ENCODE measurements around the gene SCNN1A.
A peak's percentile ranks its signal among the peaks of the same experiment; 100 is the strongest.

The SCNN1A gene

GRCh38 chr12:6393109-6393508 is 17.7 kb upstream of the SCNN1A start:
- no peak for TF ChIP-seq CTCF (conservative IDR thresholded peaks at IDR 0.05; ENCODE audit: low read length)
- DNase-seq (ENCODE audit: low read depth), result no peak
- no peak overlapping the region for H3K4me3 ChIP-seq (ENCODE audit: low read length)

GRCh38 chr12:6392504-6392903 is 17.1 kb upstream of the SCNN1A start:
- no peak for TF ChIP-seq CTCF (conservative IDR thresholded peaks at IDR 0.05; ENCODE audit: low read length)
- DNase-seq (ENCODE audit: low read depth), result no peak
- no peak overlapping the region for H3K4me3 ChIP-seq (ENCODE audit: low read length)

GRCh38 chr12:6391013-6391412 is 15.7 kb upstream of the SCNN1A start:
- no peak overlapping the region for H3K4me3 ChIP-seq (ENCODE audit: low read length)
- DNase-seq (ENCODE audit: low read depth), result no peak
- TF ChIP-seq CTCF (conservative IDR thresholded peaks at IDR 0.05; ENCODE audit: low read length), result no peak

GRCh38 chr12:6390084-6390799 is 14.9 kb upstream of the SCNN1A start:
- DNase-seq (ENCODE audit: low read depth), result no peak

GRCh38 chr12:6387541-6387940 is 12.2 kb upstream of the SCNN1A start:
- no peak for DNase-seq (ENCODE audit: low read depth)
- no peak overlapping the region for H3K4me3 ChIP-seq (ENCODE audit: low read length)

More at GRCh38 chr12:6390084-6390799, 14.9 kb upstream of the SCNN1A start:
- TF ChIP-seq CTCF (conservative IDR thresholded peaks at IDR 0.05; ENCODE audit: low read length), result no peak
- no peak overlapping the region for H3K4me3 ChIP-seq (ENCODE audit: low read length)

GRCh38 chr12:6386491-6386890 is 11.1 kb upstream of the SCNN1A start:
- no peak for TF ChIP-seq CTCF (conservative IDR thresholded peaks at IDR 0.05; ENCODE audit: low read length)
- no peak overlapping the region for H3K4me3 ChIP-seq (ENCODE audit: low read length)
- DNase-seq (ENCODE audit: low read depth), result no peak

More at GRCh38 chr12:6387541-6387940, 12.2 kb upstream of the SCNN1A start:
- TF ChIP-seq CTCF (conservative IDR thresholded peaks at IDR 0.05; ENCODE audit: low read length), result no peak

GRCh38 chr12:6386038-6386437 is 10.7 kb upstream of the SCNN1A start:
- 0 out of 2 replicates have a peak overlapping the region, but pooled peaks have one; percentile 7 for H3K4me3 ChIP-seq (ENCODE audit: low read length)
- TF ChIP-seq CTCF (conservative IDR thresholded peaks at IDR 0.05; ENCODE audit: low read length), result no peak
- DNase-seq (ENCODE audit: low read depth), result no peak

All from AG10803 (cell line).